GM23338 (cell line): ENCODE measurements around the gene AK9.

ENCODE experiments used
- CREB1 ChIP-seq: fragments of 250-450 bp; sonication (Bioruptor Pico); IDR thresholded peaks from 2 replicates; pipeline ENCODE4 v1.5.0; 2020; ENCODE audit warnings: low read depth, mild to moderate bottlenecking, moderate library complexity
- ETS1 ChIP-seq: IDR thresholded peaks from 2 replicates; pipeline ENCODE4 v1.6.1; 2016; ENCODE audit warnings: antibody characterized with exemption
- EZH2 ChIP-seq: fragments of 200-600 bp; sonication (generic); IDR thresholded peaks from one replicate; pipeline ENCODE4 v1.8.0; 2017; ENCODE audit warnings: antibody characterized with exemption, mild to moderate bottlenecking, low read depth; ENCODE audit not compliant: unreplicated experiment
- EZH2phosphoT487 ChIP-seq: fragments of 200-600 bp; sonication (generic); IDR thresholded peaks from one replicate; pipeline ENCODE4 v1.8.1; 2018; ENCODE audit warnings: antibody characterized with exemption; ENCODE audit not compliant: unreplicated experiment
- JUNB ChIP-seq: IDR thresholded peaks from one replicate; pipeline ENCODE4 v1.6.1; 2016; ENCODE audit warnings: antibody characterized with exemption; ENCODE audit not compliant: unreplicated experiment
- POLR2AphosphoS5 ChIP-seq: IDR thresholded peaks from 2 replicates; pipeline ENCODE4 v1.6.1; 2016; ENCODE audit warnings: antibody characterized with exemption, low read depth
- REST ChIP-seq: IDR thresholded peaks from one replicate; pipeline ENCODE4 v1.6.1; 2018; ENCODE audit warnings: antibody characterized with exemption; ENCODE audit not compliant: unreplicated experiment
- TF ChIP-seq, protein P1 (sequence below), 2 experiments: fragments of 200-600 bp in 1 of 2; sonication (generic) in 1 of 2; conservative IDR thresholded peaks; 2 replicates each; pipeline versions ENCODE4 v1.5.1 to v1.6.1; 2016 to 2017; ENCODE audit warnings: antibody characterized with exemption in 2 of 2, low read depth in 2 of 2, mild to moderate bottlenecking in 2 of 2, moderate library complexity in 1 of 2

DNA sequence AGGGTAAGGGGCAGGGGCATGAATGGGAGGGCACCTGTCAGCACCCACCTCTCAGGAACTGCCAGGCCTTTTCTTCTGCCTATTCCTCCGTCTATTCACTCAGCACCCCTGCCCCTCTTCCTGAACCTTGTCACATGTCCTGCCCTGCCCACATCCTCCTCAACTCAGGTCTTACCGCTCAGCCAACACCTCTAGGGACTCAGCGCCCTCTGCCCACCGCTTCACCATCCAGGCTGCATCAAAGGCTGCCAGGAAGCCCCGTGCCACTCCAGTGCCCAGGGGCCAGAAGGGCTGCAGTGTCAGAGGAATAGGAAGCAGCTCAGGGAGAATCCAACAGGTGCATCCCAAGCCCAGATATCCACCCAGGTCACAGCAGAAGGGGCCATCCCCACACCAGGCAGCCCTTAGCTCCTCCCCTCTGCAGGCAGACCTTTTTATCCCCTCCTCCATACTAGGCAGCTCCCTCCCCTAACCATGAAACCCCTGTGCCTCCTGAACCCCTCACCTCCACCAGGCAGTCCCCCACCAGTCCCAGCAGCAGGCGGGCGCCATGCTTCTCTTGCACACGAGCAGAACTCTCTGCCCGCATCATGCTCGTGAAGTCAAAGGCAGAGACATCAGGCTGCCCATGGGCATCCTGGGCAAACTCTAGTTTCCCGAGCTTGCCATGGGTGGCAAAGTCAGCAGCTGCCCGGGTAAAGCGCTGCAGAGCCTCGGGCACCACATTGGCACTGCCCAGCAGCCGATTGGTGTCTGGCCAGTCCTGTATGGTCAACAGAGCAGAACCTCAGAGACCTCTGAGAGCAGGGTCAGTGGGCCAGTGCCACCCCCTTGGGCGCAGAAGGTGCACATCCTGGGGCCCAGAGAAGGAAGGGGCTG, 241.0 kb downstream of the AK9 start:
- TF ChIP-seq, protein P1, sequence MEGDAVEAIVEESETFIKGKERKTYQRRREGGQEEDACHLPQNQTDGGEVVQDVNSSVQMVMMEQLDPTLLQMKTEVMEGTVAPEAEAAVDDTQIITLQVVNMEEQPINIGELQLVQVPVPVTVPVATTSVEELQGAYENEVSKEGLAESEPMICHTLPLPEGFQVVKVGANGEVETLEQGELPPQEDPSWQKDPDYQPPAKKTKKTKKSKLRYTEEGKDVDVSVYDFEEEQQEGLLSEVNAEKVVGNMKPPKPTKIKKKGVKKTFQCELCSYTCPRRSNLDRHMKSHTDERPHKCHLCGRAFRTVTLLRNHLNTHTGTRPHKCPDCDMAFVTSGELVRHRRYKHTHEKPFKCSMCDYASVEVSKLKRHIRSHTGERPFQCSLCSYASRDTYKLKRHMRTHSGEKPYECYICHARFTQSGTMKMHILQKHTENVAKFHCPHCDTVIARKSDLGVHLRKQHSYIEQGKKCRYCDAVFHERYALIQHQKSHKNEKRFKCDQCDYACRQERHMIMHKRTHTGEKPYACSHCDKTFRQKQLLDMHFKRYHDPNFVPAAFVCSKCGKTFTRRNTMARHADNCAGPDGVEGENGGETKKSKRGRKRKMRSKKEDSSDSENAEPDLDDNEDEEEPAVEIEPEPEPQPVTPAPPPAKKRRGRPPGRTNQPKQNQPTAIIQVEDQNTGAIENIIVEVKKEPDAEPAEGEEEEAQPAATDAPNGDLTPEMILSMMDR (conservative IDR thresholded peaks at IDR 0.05; ENCODE audit: low read depth in 2 of 2), result no peak
- TF ChIP-seq EZH2 (no peak), EZH2phosphoT487 (no peak), POLR2AphosphoS5 (no peak), REST (no peak), ETS1 (no peak), CREB1 (CRISPR knock-in tag) (no peak), JUNB (no peak)
